A549 (cell line): ENCODE measurements around the gene DTX1. TPM values are rescaled to one million over a fixed set of nuclear protein-coding genes. Genes with fewer than 3 reads are reported as not detected.

Source experiments
- ATAC-seq, 2 experiments: fragments of 200-7000 bp in 1 of 2; fragments of >200 bp in 1 of 2; cut with Nextera tagmentation in 1 of 2; cut with Tn5 transposase in 1 of 2; 3 replicates each; pipeline versions ENCODE4 v1.8.0 to v1.9.1; 2018 to 2020; ENCODE audit warnings: mild to moderate bottlenecking in 1 of 2, moderate library complexity in 1 of 2
- CTCF ChIA-PET: fragments of 300-600 bp; sonication (Branson Sonifier 250); formaldehyde crosslinking; extraction: SDS; loops from one replicate; lab custom pipeline; 2021; ENCODE audit warnings: antibody characterized with exemption, inconsistent platforms; lab: Yijun Ruan, JAX
- POLR2A ChIA-PET: fragments of 350-600 bp; formaldehyde crosslinking; extraction: SDS; loops from one replicate; lab custom pipeline; 2021; ENCODE audit warnings: antibody characterized with exemption, inconsistent platforms; lab: Yijun Ruan, JAX
- DNase-seq, 2 experiments: peaks; one replicate each; pipeline versions ENCODE4 v3.0.0 to v3.0.0-alpha.2; 2011 to 2016; ENCODE audit warnings: low read depth in 1 of 2, low spot score in 1 of 2
- FAIRE-seq: peaks from 2 replicates; lab custom pipeline; 2011; peaks lifted over from hg19 to GRCh38; lab: Jason Lieb, UNC
- H3K27ac ChIP-seq, 2 experiments: fragments of >200 bp; sonication (Bioruptor Twin); formaldehyde crosslinking; 3 replicates each; pipeline ENCODE4 v1.5.1; 2016 to 2017
- H3K4me1 ChIP-seq: fragments of >200 bp; sonication (Bioruptor Twin); formaldehyde crosslinking; 3 replicates; pipeline ENCODE4 v1.6.1; 2016
- H3K4me2 ChIP-seq: fragments of >200 bp; sonication (Bioruptor Twin); formaldehyde crosslinking; 3 replicates; pipeline ENCODE4 v1.6.1; 2016
- H3K4me3 ChIP-seq: fragments of >200 bp; sonication (Bioruptor Twin); formaldehyde crosslinking; 3 replicates; pipeline ENCODE4 v1.5.1; 2016
- H3K9me3 ChIP-seq: fragments of >200 bp; sonication (Bioruptor Twin); formaldehyde crosslinking; 3 replicates; pipeline ENCODE4 v1.6.1; 2016
- BCL3 ChIP-seq: fragments of >200 bp; sonication (Bioruptor Twin); formaldehyde crosslinking; IDR thresholded peaks from 3 replicates; pipeline ENCODE4 v1.6.1; 2016
- CHD4 ChIP-seq: fragments of 200-600 bp; sonication (generic); IDR thresholded peaks from 2 replicates; pipeline ENCODE4 v1.6.1; 2016; ENCODE audit warnings: antibody characterized with exemption, mild to moderate bottlenecking, borderline replicate concordance
- CTCF ChIP-seq: fragments of >200 bp; sonication (Bioruptor Twin); formaldehyde crosslinking; IDR thresholded peaks from 3 replicates; pipeline ENCODE4 v1.5.1; 2016
- EP300 ChIP-seq, 2 experiments: fragments of >200 bp; sonication (Bioruptor Twin); formaldehyde crosslinking; IDR thresholded peaks; 2 replicates in 1 of 2; 3 replicates in 1 of 2; pipeline ENCODE4 v1.6.1; 2016 to 2017
- GATA3 ChIP-seq: IDR thresholded peaks from 2 replicates; pipeline ENCODE4 v1.6.1; 2012; ENCODE audit warnings: borderline replicate concordance
- HDAC2 ChIP-seq: fragments of 200-600 bp; sonication (generic); IDR thresholded peaks from 2 replicates; pipeline ENCODE4 v1.6.1; 2016
- HES2 ChIP-seq: fragments of >200 bp; sonication (Bioruptor Twin); formaldehyde crosslinking; IDR thresholded peaks from 2 replicates; pipeline ENCODE4 v1.6.1; 2016
- KDM1A ChIP-seq: fragments of 200-600 bp; sonication (generic); IDR thresholded peaks from 2 replicates; pipeline ENCODE4 v1.6.1; 2016; ENCODE audit warnings: low read depth, mild to moderate bottlenecking
- MYC ChIP-seq: IDR thresholded peaks from 2 replicates; pipeline ENCODE4 v1.6.1; 2012; ENCODE audit warnings: mild to moderate bottlenecking, inconsistent platforms, low read length, improper control_type of control experiment, borderline replicate concordance
- RARB ChIP-seq: fragments of 250-450 bp; sonication (Bioruptor Pico); IDR thresholded peaks from 2 replicates; pipeline ENCODE4 v1.8.0; 2021; ENCODE audit warnings: mild to moderate bottlenecking, moderate library complexity
- RFX5 ChIP-seq: fragments of 450-650 bp; IDR thresholded peaks from 2 replicates; pipeline ENCODE4 v1.7.1; 2014; ENCODE audit warnings: antibody characterized with exemption, mild to moderate bottlenecking, moderate library complexity
- USF2 ChIP-seq: fragments of 450-650 bp; IDR thresholded peaks from 2 replicates; pipeline ENCODE4 v1.6.1; 2014; ENCODE audit warnings: antibody characterized with exemption
- ZFP36 ChIP-seq: fragments of 450-650 bp; IDR thresholded peaks from 2 replicates; pipeline ENCODE4 v1.6.1; 2014; ENCODE audit warnings: borderline replicate concordance; ENCODE audit not compliant: partially characterized antibody
- WGBS: methylation state at CpG from one replicate; pipeline ENCODE4 v1.1.6; 2017; ENCODE audit errors: missing lambda C conversion rate; 5-methylcytosine and 5-hydroxymethylcytosine counted together
- polyA plus RNA-seq, 4 experiments: library from polyadenylated mRNA; depleted of rRNA in 3 of 4; stranded (reverse); fragments of >200 nt; fragmentation: RNase III in 1 of 4; extraction: RNeasy Plus Mini Kit Qiagen cat#74134 plus additional on column Dnase treatment in 1 of 4; gene quantifications; 2 replicates in 3 of 4; 3 replicates in 1 of 4; pipeline ENCODE4 v1.2.3, GENCODE V29; 2011 to 2017
- TF ChIP-seq, protein P1 (sequence below): fragments of 200-600 bp; sonication (generic); IDR thresholded peaks from 2 replicates; pipeline ENCODE4 v1.6.1; 2016; ENCODE audit warnings: antibody characterized with exemption, mild to moderate bottlenecking, moderate library complexity

DTX1 gene
- polyA plus RNA-seq, 2 of the 4 experiments (the other 2 are of a cell fraction): 0.28 to 0.37 TPM

- TF ChIP-seq CTCF (no peak), HES2 (no peak), EP300 (IDR thresholded peaks at IDR 0.05) (no peak), MYC (no peak), RARB (CRISPR knock-in tag) (no peak), CHD4 (no peak), HDAC2 (no peak), BCL3 (no peak)
- TF ChIP-seq, protein P1, sequence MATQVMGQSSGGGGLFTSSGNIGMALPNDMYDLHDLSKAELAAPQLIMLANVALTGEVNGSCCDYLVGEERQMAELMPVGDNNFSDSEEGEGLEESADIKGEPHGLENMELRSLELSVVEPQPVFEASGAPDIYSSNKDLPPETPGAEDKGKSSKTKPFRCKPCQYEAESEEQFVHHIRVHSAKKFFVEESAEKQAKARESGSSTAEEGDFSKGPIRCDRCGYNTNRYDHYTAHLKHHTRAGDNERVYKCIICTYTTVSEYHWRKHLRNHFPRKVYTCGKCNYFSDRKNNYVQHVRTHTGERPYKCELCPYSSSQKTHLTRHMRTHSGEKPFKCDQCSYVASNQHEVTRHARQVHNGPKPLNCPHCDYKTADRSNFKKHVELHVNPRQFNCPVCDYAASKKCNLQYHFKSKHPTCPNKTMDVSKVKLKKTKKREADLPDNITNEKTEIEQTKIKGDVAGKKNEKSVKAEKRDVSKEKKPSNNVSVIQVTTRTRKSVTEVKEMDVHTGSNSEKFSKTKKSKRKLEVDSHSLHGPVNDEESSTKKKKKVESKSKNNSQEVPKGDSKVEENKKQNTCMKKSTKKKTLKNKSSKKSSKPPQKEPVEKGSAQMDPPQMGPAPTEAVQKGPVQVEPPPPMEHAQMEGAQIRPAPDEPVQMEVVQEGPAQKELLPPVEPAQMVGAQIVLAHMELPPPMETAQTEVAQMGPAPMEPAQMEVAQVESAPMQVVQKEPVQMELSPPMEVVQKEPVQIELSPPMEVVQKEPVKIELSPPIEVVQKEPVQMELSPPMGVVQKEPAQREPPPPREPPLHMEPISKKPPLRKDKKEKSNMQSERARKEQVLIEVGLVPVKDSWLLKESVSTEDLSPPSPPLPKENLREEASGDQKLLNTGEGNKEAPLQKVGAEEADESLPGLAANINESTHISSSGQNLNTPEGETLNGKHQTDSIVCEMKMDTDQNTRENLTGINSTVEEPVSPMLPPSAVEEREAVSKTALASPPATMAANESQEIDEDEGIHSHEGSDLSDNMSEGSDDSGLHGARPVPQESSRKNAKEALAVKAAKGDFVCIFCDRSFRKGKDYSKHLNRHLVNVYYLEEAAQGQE: no peak
These were observed 61.6 kb downstream of the DTX1 start (continued) for GRCh38 chr12:113118142-113118541.

DNA sequence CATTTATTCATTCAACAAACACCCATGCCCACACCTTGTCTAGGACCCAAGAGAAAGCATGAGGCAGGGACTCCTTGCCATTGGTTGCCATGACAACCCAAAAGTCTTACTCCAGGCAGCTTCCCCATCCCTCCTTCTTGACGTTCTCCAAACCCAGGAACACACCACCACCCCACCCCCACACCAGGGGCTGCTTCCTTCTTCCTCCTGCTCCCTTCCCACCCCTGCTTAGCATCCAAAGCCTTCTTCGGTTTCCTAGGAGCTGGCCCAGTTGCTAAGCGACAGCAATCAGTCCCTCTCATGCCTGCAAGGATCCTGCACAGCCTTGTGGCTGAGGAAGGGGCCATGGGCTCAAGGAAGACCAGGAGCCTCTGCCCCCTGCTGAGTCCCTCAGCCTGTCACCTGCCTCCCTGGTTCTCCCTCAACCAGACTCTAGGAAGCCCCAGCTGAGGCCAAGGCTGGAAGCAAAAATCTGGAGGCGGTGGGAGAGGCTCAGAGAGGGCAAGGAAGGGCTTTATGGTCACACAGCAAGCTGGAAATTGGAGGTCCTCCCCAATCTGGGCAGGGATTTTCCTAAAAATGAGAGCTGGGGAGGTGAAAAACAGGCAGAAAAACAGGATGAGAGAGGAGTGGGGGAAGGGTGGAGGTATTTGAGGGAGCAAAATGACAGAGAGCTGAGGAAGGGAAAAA, 63.6 kb downstream of the DTX1 start:
- Histone ChIP-seq H3K27ac (no peak overlapping the region), H3K4me3 (no peak overlapping the region), H3K4me2 (no peak overlapping the region), H3K4me1 (no peaks in the 10 kb centered on the region), H3K9me3 (peaks cover 5% of the 10 kb centered on the region; the same call in 1 of the 3 replicates)
- FAIRE-seq: no peak
- DNase-seq: peak in 1 of 2 experiments; percentile 35
- CTCF ChIA-PET: interaction anchor here (0.9 to 3.0 kb wide), 7 partner anchors 11 to 74 kb away, joined by 3 to 17 read pairs (median 7); partner anchors contain the start of gene RASAL1
- ATAC-seq: 0 out of 6 replicates have a peak, but pooled peaks of 1 of the 2 experiments have one; percentile 15
- POLR2A ChIA-PET: no interaction called here
- WGBS: 11% methylated on average over 3 of the region's 4 CpGs
- peak; percentile 68 for TF ChIP-seq ZFP36
- 0 out of 2 replicates have a peak, but pooled peaks have one; percentile 24 for TF ChIP-seq KDM1A
- no peak for TF ChIP-seq RFX5

DNA sequence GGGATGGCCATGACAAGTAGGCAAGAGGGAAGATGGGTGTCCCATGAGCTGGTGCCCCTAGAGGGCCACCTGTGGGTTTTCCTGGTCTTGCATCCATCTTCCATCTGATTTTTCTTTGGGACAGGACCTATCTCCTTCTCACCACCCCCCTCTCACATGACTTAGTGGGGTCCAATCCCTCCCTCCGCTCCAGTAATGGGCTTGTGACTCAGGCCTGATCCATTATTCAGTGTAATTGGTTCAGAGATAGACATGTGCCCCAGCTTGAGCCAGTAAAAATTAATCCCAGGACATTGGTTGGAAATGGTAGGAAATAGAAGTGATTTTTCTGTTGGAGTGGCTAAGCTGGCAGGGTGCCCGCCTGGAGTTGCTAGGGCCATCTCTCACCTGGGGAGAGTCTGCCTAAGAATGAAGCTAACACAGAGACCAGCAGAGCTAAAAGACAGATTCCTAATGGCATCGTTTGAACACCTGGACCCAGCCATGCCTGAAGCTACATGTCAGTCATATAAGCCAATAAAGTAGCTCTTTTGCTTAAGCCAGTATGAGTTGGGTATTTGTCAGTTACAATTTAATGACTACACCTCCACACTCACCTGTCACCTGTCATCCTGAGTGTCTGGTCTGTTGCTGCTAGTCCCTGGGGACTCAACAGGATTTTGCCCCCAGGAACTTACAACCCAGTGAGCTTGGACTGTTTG, 64.3 kb downstream of the DTX1 start:
- TF ChIP-seq GATA3 (no peak), USF2 (peak; percentile 69)
- Histone ChIP-seq H3K4me3 (no peak overlapping the region), H3K9me3 (peaks cover 5% of the 10 kb centered on the region; the same call in 1 of the 3 replicates), H3K27ac (no peak overlapping the region), H3K4me2 (no peak overlapping the region), H3K4me1 (no peaks in the 10 kb centered on the region)
- ChIA-PET POLR2A (no interaction called here), CTCF (interaction anchor here (0.9 to 3.0 kb wide), 8 partner anchors 10 to 75 kb away, joined by 3 to 17 read pairs (median 7); partner anchors contain the start of gene RASAL1)
- 20% methylated on average over 3 of the region's 3 CpGs for WGBS
- DNase-seq (peak in 1 of 2 experiments; percentile 31), ATAC-seq (peak; percentile 31 to 62; a peak in 4 of 6 replicates), FAIRE-seq (no peak)
